Hematopoietic multipotent progenitor cell treated with erythropoietin and hydrocortisone succinate and interleukin-3 and kit ligand, for 15 days (in vitro differentiated cells): ENCODE results near the gene POU5F1.
A peak's percentile ranks its signal among the peaks of the same experiment; 100 is the strongest.
"Not testable (repeated sequence)": the region's sequence is repeated elsewhere in the genome, so short reads cannot be mapped to it uniquely, and the experiment has no call there.

Experiments
- DNase-seq: peaks from one replicate; pipeline ENCODE4 v3.0.0-alpha.2; 2015; ENCODE audit warnings: low spot score

The POU5F1 gene

DNA sequence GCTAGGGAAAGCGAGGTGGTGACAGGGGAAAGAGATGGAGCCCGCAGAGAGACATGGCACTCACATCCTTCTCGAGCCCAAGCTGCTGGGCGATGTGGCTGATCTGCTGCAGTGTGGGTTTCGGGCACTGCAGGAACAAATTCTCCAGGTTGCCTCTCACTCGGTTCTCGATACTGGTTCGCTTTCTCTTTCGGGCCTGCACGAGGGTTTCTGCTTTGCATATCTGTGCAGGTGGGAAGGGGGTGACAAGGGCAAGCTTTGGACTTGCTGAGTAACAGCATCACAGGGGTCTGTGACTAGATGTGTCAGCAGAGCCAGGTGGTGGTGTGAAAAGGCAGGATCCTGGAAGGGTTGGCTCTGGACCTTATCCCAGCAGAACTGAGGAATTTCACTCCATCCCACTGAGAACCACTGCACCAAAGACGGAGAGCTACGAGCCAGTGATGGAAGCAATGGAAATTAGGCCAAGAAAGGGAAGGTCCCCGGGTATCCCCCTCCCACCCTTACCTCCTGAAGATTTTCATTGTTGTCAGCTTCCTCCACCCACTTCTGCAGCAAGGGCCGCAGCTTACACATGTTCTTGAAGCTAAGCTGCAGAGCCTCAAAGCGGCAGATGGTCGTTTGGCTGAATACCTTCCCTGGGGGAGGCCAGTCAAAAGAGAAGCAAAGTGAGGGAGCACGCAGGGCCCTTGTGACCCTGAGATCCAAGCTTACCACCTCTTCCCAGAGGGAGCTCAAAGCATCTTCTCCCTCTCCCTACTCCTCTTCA, 5.2 kb downstream of the POU5F1 start:
- DNase-seq = not testable (repeated sequence)

DNA sequence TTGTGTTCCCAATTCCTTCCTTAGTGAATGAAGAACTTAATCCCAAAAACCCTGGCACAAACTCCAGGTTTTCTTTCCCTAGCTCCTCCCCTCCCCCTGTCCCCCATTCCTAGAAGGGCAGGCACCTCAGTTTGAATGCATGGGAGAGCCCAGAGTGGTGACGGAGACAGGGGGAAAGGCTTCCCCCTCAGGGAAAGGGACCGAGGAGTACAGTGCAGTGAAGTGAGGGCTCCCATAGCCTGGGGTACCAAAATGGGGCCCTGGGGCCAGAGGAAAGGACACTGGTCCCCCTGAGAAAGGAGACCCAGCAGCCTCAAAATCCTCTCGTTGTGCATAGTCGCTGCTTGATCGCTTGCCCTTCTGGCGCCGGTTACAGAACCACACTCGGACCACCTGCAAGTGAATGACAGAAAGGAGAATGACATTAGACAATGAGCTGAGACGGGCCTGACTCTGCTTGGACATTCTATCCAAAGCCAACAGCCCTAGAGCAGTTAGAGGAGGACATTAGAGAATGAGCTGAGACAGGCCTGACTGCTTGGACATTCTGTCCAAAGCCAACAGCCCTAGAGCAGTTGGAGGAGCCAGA, 5.9 kb downstream of the POU5F1 start:
- DNase-seq = not testable (repeated sequence)

DNA sequence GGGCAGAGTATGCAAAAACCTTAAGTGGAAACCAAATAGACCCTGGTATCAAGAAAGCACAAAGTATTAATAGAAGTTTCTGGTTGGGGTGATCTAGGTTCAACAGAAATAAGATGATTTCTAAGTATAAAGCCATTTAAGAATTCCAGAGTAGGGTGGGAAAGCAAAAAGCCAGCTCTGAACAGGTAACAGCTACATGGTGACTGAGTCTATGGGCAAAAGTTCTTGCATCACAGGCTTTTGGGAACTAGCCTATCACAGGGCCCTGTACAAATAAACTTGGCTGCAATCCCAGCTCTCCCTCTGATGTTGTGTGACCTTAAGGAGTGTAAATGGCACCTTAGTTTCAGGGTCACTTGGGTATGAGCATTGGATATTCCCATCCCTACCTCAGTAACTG, 6.6 kb downstream of the POU5F1 start:
- peak; percentile 21 for DNase-seq

DNA sequence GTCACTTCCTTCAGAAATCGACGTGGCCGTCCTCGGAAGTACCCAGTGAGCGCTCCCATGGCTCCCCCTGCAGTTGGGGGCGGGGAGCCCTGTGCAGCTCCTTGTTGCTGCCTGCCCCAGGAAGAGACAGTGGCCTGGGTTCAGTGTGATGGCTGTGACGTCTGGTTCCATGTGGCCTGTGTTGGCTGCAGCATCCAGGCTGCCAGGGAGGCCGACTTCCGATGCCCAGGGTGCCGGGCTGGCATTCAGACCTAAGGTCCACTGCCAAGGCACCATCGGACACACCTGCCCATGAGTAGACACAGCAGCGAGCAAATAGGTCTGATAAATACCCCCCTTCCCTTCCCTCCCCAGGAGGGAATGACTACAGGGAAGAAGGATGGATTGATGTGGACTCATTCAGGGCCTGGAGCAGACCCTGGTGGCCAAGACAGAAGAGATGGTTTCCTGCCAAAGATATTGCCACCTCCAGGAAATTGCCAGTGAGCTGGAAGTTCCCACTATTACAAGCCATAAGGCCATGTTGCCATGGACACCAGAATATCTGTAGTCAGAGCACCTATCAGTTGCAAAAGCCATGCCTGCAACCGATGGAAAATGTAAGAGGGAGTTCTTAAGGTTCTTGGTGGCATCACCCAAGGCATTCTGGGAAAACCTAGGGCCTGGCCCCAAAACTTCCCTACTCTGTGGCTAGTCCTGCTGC, 7.9 kb downstream of the POU5F1 start:
- no peak for DNase-seq

DNA sequence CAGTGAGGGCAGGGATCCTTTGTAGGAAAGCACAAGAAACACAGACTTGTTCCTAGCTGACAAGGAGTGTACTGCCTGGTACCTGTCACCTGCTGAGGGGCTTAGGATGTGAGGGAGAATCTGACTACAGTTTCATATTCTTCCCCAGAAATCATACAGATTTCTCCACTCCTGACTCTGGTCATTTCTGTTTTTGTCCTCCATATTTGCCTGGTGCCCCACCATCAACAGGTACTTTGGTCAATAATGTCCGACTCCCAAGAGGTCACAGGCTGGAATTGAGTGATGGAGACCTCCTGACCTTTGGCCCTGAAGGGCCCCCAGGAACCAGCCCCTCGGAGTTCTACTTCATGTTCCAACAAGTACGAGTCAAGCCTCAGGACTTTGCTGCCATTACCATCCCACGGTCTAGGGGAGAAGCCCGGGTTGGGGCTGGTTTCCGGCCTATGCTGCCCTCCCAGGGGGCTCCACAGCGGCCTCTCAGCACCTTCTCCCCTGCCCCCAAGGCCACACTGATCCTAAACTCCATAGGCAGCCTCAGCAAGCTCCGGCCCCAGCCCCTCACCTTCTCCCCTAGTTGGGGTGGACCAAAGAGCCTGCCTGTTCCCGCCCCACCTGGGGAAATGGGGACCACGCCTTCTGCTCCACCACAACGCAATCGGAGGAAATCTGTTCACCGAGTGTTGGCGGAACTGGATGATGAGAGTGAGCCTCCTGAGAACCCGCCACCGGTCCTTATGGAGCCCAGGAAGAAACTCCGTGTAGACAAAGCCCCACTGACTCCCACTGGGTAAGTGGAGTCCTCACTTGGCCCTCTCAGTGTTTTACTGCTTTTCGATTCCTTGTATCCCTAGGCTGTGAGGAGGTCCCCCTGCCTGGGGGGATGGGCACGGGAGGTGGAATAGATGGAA, 9.0 kb downstream of the POU5F1 start:
- no peak for DNase-seq

DNA sequence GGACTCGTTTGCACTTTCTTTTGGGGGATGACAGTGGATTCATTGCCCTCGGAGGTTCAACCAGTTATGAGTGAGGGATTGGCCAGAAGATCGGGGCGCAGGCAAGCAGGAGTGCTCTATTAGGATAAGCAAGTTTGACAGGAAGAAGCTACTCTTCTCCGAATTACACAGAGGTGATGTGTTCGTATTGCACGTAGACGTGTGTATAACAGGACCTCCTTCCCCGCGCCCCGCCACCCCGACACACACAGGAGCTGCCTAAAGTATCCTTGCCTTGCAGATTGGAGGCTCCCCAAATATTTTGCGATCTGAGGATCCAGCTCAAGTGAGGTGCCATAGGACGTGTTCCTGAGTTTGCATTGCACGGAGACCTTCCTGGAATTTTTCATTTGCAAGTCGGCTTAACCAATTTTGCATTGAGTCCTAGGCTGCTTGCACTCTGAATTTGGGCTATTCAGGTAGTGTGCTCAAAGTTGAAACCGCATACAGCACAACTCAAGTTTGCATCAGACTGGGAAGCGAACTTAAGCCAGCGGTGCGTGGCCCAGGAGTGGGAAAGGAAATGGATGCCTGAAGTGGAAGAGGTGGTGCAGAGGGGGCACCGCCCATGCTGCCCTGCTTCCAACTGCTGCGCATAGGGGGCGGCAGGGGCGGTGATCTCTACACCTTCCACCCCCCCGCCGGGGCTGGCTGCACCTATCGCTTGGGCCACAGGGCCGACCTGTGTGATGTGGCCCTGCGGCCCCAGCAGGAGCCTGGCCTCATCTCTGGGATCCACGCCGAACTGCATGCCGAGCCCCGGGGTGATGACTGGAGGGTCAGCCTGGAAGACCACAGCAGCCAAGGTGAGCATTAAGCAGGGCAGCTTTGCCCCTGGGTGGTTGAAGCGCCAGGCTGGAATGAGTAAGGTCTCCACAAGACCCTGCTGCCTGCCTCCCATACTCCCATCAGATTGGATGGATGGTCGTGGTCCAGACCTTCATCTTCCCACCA, 11.3 kb downstream of the POU5F1 start:
- DNase-seq = peak; percentile 32

DNA sequence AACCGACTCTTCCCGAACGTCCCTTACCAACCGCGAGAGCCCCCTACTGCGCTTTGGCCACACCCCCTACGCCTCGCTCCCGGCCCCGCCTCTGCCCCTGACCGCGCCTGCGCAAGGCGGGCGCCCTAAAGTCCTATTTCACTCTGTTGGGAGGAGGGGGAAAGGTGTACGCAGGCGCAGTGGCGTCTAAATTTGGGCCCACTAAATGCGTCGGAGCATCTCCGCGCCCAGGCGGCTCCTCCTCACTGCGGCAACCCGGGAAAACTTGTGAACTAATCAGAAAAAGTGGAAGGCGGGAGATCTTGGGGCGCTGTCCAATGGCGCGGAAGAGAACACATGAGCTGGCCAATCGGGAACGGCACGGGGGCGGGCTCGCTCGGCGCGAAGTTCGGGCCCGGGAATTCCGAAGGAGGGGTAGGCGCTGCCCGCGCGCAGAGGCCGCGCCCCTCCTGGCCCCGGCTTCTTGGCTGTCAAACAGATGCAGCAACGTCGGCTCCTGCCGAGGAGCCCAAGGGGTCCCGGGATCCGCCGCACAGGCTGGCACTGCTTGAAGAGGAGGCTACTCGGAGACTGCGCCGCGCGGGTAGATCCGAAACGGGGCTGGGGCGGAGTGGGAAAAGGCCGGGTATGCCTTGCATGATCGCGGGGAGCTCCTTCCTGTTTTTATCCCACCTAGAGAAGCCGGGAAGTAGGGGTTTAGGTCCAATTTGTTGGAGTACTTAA, 12.2 kb downstream of the POU5F1 start, which contains the start of gene TCF19:
Gene TCF19, plus strand, starts transcription at position 450 of the 723 bp plus-strand sequence. CDS start 881 bp downstream, outside the sequence.
- peak; percentile 98 for DNase-seq

DNA sequence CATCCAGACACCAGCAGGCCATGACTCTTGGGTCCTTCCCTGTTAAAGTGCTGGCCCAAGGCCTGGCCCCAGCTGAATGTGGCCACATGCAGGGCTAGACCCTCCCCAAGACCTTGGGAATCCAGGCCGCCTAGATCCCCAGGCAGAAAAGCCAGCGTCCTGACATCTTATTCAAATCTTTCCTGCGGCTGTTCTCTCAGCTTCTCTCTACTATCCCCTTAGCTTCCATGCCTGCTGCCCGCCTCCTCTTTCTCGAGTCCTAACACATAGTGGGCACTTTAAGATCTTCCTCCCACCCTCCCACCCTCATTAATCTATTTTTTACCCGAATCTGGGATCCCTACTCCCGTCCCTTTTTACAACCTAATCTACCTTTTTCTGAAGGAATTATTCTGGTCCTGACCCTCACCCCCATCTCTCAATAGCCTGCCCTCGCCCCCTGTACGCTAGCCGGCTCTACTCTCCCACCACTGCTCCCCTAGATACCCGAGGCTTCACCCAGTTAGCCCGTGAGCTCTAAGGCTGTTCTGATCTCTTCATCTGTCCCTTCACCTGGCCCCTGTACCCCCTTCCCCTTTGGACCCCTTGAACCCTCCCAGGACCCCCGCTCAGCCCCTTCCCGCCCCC, 12.9 kb downstream of the POU5F1 start, which contains the start of gene CCHCR1:
Gene CCHCR1, minus strand, starts transcription at position 290 of the 627 bp plus-strand sequence. Its CDS starts 202 bp downstream, at position 88.
- no peak for DNase-seq

DNA sequence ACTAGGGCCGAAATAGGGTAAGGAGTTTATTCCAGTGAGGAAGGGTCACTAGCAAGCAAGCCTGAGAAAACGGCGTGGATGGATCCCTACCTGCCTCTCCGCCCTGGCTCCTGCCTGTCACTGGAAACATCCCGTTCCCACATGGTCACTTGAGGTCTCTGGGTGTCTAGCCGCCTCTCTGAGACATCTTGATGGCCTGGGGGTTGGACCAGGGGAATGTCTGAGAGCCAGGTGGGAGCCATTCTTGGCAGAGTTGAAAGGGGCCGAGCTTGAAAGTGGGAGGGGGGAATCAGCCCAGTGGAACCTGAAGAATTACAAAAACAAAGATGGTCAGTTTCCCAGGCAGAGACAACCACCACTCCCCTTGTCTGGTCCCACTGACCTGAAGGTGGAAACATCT, 13.8 kb downstream of the POU5F1 start:
- DNase-seq = no peak

DNA sequence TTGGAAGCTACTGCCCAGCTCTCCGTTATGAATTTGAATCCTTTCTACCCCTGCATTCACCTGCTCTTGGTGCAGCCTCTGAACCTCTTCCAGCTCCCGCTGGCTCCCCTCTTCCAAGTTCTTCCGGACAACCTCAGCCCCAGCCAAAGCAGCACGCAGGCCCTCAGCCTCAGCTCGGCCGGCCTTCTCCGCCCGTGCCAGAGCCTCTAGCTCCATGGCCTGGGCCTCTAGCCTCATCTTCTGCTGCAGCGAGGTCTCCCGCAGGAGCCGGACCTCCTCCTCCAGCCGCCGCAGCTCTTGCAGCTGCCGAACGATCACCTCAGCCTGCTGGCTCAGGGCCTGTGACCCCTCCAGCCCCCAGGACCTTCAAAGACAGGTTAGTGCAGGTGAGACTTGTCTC, 16.0 kb downstream of the POU5F1 start:
- no peak for DNase-seq

DNA sequence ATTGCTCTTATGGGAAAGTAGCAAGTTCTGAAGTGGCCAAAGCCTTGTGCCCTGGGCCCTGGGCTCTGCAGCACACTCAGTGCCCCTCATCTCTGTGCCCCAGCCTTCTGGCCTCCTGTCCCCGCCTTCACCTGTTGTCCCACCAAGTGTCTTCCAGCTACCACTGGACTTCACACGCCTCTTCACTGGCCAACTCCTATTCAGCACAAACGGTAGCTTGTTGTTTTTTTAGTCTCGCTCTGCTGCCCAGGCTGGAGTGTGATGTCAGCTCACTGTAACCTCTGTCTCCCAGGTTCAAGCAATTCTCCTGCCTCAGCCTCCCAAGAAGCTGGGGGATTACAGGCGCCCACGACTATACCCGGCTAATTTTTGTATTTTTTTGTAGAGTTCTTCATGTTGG, 17.7 kb downstream of the POU5F1 start:
- DNase-seq = no peak

DNA sequence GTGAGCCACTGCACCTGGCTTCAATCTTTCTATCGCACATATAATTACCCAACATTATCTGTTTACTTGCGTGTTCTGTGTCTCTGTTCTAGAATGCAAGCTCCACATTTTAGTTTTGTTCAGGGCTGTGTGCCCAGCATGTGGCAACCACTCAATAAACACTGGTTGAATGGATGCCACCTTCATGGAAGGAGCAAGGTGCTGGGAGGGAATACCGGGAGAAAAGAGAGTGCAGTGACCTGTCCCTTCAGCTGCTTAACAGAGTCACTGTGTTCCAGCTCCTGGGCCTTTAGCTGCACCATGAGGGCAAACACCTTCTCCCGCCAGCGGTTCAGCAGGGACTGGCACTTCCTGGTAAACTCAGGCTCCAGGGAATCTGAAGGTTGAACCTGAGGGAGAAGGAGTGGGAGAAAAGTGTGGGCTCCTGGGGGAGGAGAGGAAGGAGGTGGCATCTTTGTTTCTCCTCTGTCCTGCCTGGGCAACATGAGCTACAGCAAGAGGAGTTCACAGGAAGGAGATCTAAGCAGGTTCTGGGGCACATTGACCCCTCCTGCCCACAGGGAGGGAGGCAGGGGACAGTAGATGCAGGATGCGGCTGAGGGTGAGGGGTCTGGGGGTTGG, 20.5 kb downstream of the POU5F1 start:
- no peak for DNase-seq

DNA sequence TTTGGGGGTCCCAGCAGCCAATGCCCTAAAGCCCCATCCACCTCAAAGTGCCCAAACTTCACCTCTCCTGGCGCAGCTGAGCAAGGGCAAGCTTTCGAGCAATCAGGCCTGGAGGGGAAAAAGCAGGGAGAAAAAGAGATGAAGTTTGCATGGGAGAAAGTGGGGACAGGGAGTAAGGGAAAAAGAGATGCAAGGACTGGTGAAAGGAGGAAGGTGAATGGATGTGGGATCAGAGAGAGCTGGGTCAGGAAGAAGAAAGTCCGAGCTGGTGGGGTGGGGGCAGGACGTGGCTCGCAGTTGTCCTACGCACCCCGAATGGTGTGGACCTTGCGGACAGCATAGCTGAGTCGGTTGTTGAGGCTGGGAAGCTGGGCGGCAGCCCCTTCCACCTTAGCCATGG, 25.1 kb downstream of the POU5F1 start:
- DNase-seq = no peak

DNA sequence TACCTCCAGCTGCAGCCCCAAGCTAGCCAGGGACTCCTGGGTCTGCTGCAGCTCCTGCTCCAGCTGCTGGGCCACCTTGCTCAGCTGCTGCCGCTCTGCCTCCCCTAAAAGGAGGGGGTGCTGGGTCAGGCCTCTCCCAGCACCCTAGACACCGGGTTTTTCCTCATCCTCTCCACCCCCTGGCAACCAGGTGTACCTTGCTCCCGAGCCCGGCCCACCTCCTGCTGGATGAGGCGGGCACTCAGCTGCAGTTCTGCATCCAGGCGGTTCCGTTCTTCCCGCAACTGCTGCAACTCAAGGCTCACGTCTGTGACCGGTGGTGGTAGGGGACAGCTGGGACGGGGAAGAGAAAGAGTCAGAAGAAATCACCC, 25.5 kb downstream of the POU5F1 start:
- DNase-seq = no peak

DNA sequence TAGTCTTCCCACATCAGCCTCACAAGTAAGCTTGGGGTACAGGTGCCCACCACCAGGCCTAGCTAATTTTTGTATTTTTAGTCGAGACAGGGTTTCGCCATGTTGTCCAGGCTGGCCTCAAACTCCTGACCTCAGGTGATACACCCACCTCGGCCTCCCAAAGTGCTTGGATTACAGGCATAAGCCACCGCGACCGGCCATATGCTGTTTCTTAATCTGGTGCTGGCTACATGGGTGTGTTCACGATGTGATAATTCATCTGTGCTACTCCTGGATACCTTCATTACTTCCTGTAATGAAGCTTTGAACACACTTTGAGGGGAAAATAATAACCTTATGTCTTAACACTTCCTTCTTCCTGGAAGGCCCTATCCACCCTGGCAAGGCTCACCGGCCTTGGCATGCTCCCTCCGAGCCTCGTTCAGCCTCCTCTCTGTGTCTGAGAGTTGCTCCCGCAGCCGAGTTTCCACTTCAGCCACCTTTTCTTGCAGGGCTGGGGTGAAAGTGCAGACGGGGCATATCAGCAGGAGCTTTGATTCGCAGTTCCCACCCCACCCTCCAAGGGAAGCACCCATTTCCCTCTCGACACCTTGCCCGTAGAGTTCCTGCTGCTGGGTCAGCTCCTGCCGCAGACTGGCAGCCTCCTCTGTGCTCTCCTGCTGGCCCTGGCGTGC, 26.0 kb downstream of the POU5F1 start:
- no peak for DNase-seq

DNA sequence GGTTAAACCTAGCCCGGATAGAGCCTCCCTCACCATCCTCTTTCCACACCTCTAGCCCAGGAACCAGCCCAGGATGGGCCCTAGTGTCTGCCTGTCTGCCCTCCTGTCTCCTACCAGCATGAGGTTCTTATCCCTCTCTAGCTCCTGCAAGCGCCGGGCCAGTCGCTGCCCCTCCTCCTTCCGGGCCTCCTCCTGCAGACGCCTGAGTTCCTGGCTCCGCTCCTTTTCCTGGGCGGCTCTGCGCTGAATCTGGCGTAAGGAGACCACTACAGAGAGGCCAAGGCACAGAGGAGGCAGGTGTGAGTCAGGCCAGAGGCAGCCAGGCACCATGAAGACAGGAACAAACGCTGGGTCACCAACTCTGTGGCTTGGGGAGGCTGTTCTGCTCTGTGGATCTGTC, 27.3 kb downstream of the POU5F1 start:
- DNase-seq = no peak

DNA sequence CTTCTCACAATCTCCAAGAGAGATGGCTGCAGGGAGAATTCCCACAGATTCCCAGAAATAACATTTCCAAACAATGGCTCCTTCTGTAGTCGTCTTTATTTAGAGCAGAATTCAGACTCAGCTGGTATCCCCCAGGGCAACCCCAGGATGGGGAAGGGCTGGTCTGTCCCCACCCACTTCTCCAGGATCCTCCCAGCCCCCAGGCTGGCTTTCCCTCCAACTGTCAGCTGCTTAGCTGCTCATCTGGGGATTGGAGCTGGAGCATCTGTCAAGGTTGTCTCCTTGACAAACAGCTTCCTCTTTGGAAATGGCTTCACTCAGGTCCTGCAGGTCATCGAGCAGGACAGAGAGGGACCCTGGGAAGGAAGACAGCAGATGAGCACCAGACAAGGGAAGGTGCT, 28.1 kb downstream of the POU5F1 start:
- DNase-seq = no peak

DNA sequence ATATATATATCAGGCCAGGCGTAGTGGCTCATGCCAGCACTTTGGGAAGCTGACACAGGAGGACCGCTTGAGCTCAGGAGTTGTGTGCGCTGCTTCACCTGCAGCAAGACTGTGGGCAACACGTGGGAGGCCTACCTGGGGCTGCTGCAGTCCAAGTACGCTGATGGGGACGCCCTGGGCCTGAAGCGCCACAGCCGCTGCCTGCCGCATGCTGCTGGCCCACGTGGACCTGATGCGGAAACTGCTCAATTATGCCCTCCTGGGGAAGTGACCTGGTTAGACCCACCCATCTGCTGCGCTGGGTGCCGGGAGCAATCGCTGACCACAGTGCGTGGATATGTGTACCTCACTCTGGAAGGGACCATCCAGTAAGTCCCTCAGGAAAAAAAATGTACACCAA, 29.8 kb downstream of the POU5F1 start:
- no peak for DNase-seq

DNA sequence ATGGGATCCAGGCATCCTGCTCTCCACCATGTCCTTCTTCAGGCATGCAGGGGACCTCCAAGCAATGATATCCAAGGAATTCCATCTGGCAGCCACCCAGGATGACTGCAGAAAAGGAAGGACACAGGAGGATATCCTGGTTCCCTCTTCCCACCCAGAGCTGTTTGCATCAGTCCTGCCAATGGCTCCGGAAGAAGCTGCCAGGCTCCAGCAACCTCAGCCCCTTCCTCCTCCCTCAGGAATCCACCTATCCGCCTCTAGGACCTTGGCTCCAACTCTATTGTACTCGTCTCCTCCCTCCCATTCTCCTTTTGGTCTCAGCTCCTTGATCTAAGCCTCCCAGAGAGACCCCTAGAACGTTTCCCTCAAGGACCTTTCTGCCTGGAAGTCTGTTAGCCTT, 30.9 kb downstream of the POU5F1 start:
- DNase-seq = no peak
